Tibial artery (tissue), 4 donors: ENCODE measurements around the gene SMOC2.

Experiments used
- DNase-seq, 2 donors: peaks; one replicate each; pipeline ENCODE4 v3.0.0-alpha.2; 2019
- H3K27ac ChIP-seq, 2 donors: fragments of 200-600 bp; sonication (generic) in 1 of 2; 1 replicate in 1 of 2; 2 replicates in 1 of 2; pipeline ENCODE4 v1.5.1; 2018 to 2019; ENCODE audit warnings: mild to moderate bottlenecking in 1 of 2
- H3K27me3 ChIP-seq, 2 donors: fragments of 200-600 bp; sonication (generic) in 1 of 2; one replicate each; pipeline versions ENCODE4 v1.5.1 to v1.6.0; 2016 to 2019
- H3K36me3 ChIP-seq, 3 donors: fragments of 200-600 bp; sonication (generic) in 2 of 3; one replicate each; pipeline ENCODE4 v1.5.1; 2016 to 2019; ENCODE audit warnings: mild to moderate bottlenecking in 2 of 3
- H3K4me1 ChIP-seq, 4 donors: fragments of 200-600 bp; sonication (generic) in 2 of 4; 1 replicate in 3 of 4; 2 replicates in 1 of 4; pipeline ENCODE4 v1.5.1; 2016 to 2019
- H3K4me3 ChIP-seq, 2 donors: fragments of 200-600 bp; sonication (generic) in 1 of 2; 1 replicate in 1 of 2; 2 replicates in 1 of 2; pipeline ENCODE4 v1.5.1; 2018 to 2019; ENCODE audit warnings: mild to moderate bottlenecking in 2 of 2
- H3K9me3 ChIP-seq, 3 donors: fragments of 200-600 bp; sonication (generic) in 1 of 3; one replicate each; pipeline ENCODE4 v1.5.1; 2016 to 2019
- CTCF ChIP-seq, 2 experiments: fragments of 200-600 bp in 1 of 2; fragments of 450-650 bp in 1 of 2; IDR thresholded peaks; one replicate each; pipeline ENCODE4 v1.5.1; 2017 to 2019; ENCODE audit warnings: antibody characterized with exemption in 2 of 2, mild to moderate bottlenecking in 1 of 2, moderate library complexity in 1 of 2
- intact Hi-C: fragments of 100-400 bp; cut with DNase I; formaldehyde crosslinking; loops from one replicate; pipeline ENCODE4 v1.15.0; 2023; ENCODE audit warnings: low total_unique reads

Gene SMOC2

DNA sequence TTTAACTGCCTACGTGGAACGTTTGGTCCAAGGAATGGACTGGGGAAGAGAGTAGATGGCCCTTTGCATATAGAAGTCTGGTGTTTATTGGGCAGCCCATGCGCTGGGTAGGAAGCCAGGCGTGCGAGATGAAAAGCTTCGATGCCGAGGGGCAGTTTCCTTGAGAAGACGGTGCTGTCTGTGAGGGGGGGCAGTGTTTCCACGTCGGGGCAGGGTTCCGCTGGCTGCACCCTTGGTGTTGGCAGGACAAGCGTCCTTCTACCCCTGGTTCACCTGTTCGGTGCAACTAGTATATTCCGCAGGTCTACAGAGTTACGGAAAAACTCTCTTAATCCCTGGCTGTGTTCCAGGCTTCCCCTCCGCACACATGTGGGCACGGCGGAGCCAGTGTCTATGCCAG, 88.2 kb downstream of the SMOC2 start:
- no peak for TF ChIP-seq CTCF (IDR thresholded peaks at IDR 0.05)
- no peaks in the 10 kb centered on the region for H3K36me3 ChIP-seq
- intact Hi-C loops = no loop called here
- no peak overlapping the region for H3K4me3 ChIP-seq
- no peak for DNase-seq
- H3K27me3 ChIP-seq = no peaks in the 10 kb centered on the region
- no peaks in the 10 kb centered on the region for H3K9me3 ChIP-seq
- peaks cover 0 to 65% (median 48%) of the 10 kb centered on the region in 4 donors for H3K4me1 ChIP-seq
- H3K27ac ChIP-seq = peak overlapping the region; percentile 81

DNA sequence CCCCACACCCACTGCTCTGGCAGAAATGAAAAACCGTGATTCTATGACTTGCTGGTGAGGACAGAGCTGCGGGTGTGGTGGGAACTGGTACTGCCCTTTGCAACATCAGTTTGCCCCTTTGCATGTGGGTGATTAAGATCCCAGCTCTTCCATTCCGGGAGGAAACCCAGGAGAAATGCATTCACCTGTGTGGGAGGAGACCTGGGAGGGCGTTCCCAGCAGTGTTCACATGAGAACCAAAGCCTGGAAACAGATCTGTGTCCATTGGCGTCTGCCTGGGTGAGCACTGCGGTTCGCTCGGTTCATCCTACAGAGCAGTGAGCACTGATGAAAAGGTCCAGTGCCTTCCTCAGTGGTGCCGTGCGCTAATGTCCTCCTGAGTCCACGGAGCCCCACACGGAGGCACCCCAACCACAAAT, 89.7 kb downstream of the SMOC2 start:
- no peaks in the 10 kb centered on the region for H3K27me3 ChIP-seq
- H3K4me1 ChIP-seq = peaks cover 0 to 56% (median 41%) of the 10 kb centered on the region in 4 donors
- no peak overlapping the region for H3K27ac ChIP-seq
- H3K36me3 ChIP-seq = no peaks in the 10 kb centered on the region
- no peak for DNase-seq
- intact Hi-C loops = no loop called here
- no peak for TF ChIP-seq CTCF (IDR thresholded peaks at IDR 0.05)
- H3K4me3 ChIP-seq = no peak overlapping the region
- H3K9me3 ChIP-seq = no peaks in the 10 kb centered on the region

DNA sequence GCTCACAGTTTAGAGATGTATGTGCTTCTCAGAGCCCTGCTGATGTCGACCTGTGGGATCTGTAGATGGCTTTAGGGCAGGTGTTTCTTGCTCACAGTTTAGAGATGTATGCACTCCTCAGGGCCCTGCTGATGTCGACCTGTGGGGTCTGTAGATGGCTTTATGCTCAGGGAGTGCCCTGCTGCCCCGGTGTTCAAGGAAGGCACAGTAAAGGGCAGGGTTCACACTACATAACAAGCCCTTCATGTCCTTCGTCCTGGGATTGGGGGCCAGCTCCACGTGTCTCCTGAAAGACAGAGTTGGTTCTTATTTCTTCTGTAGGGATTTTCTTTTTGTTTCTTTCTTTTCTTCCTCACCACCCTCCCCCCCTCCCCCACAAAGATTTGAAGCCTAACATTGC, 91.1 kb downstream of the SMOC2 start:
- DNase-seq = no peak
- Histone ChIP-seq H3K4me1 (peaks cover 0 to 56% (median 38%) of the 10 kb centered on the region in 4 donors), H3K27ac (no peak overlapping the region), H3K9me3 (no peaks in the 10 kb centered on the region), H3K4me3 (no peak overlapping the region), H3K27me3 (no peaks in the 10 kb centered on the region), H3K36me3 (no peaks in the 10 kb centered on the region)
- no peak for TF ChIP-seq CTCF (IDR thresholded peaks at IDR 0.05)
- intact Hi-C loops = no loop called here

- peak overlapping the region; percentile 39 to 47 for H3K27ac ChIP-seq
- no peak overlapping the region for H3K4me3 ChIP-seq
- H3K9me3 ChIP-seq = no peaks in the 10 kb centered on the region
- DNase-seq = no peak
- peaks cover 0 to 53% (median 33%) of the 10 kb centered on the region in 4 donors for H3K4me1 ChIP-seq
- no peak for TF ChIP-seq CTCF (IDR thresholded peaks at IDR 0.05)
- intact Hi-C loops = no loop called here
- H3K36me3 ChIP-seq = no peaks in the 10 kb centered on the region
- H3K27me3 ChIP-seq = no peaks in the 10 kb centered on the region
Measured at GRCh38 chr6:168533414-168533813, 92.4 kb downstream of the SMOC2 start.

- Histone ChIP-seq H3K27me3 (no peaks in the 10 kb centered on the region), H3K4me1 (peaks cover 0 to 51% (median 27%) of the 10 kb centered on the region in 4 donors), H3K27ac (no peak overlapping the region), H3K9me3 (no peaks in the 10 kb centered on the region), H3K4me3 (no peak overlapping the region), H3K36me3 (no peaks in the 10 kb centered on the region)
- TF ChIP-seq CTCF (IDR thresholded peaks at IDR 0.05) = no peak
- no peak for DNase-seq
- intact Hi-C loops = no loop called here
Measured at GRCh38 chr6:168534265-168534664, 93.3 kb downstream of the SMOC2 start.

DNA sequence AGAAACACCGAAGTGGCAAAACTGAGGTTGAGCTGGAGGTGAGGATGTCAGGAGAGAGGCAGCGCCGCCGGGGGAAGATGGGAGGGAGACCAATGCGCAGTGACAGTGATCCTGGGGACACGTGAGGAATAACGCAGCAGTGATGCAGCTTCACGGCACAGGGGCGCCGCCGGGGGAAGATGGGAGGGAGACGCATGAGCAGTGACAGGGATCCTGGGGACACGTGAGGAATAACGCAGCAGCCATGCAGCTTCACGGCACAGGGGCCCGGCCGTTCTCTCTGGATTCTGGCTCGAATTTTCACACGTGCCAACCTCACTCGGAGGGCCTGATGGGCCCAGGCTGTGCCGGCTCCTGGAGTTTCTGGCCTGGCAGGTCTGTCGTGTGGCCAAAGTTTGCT, 94.7 kb downstream of the SMOC2 start:
- no peaks in the 10 kb centered on the region for H3K36me3 ChIP-seq
- no peak overlapping the region for H3K4me3 ChIP-seq
- DNase-seq = no peak
- no peaks in the 10 kb centered on the region for H3K27me3 ChIP-seq
- H3K27ac ChIP-seq = peak overlapping the region; percentile 66
- no peaks in the 10 kb centered on the region for H3K9me3 ChIP-seq
- intact Hi-C loops = loop anchor here (5.0 kb wide), 1 partner anchor 93 kb away; the partner anchor contains the start of gene SMOC2
- peaks cover 0 to 62% (median 37%) of the 10 kb centered on the region in 4 donors for H3K4me1 ChIP-seq
- no peak for TF ChIP-seq CTCF (IDR thresholded peaks at IDR 0.05)
